NB4 (cell line): ENCODE results near the gene EXOC4.

Experiments
- CTCF ChIP-seq: IDR thresholded peaks from one replicate; pipeline ENCODE4 v1.5.1; 2012; ENCODE audit warnings: low read depth, low read length
- MAX ChIP-seq: IDR thresholded peaks from 2 replicates; pipeline ENCODE4 v1.6.1; 2011; ENCODE audit warnings: low read depth, low read length
- MYC ChIP-seq: IDR thresholded peaks from 2 replicates; pipeline ENCODE4 v1.6.1; 2011; ENCODE audit warnings: low read depth, low read length
- POLR2A ChIP-seq: IDR thresholded peaks from 2 replicates; pipeline ENCODE4 v1.6.1; 2011; ENCODE audit warnings: mild to moderate bottlenecking; ENCODE audit not compliant: insufficient read length; ENCODE audit errors: extremely low read depth

GRCh38 chr7:133511252-133511651 lies 258.4 kb downstream of the EXOC4 start:
- no peak for TF ChIP-seq MAX
- TF ChIP-seq CTCF, result no peak
- no peak for TF ChIP-seq POLR2A
- no peak for TF ChIP-seq MYC
